GM18861 (cell line): ENCODE measurements around the gene PROM1.

Experiments
- ATAC-seq: cut with Tn5 transposase; IDR thresholded peaks from one replicate; pipeline ENCODE4 v1.9.1; 2021; ENCODE audit not compliant: unreplicated experiment

PROM1 gene

GRCh38 chr4:16083241-16084191, at the start of gene PROM1:
Gene PROM1 (minus strand): TSS chr4:16084023. CDS start chr4:16075906, 8,117 bp downstream.
- ATAC-seq: no peak

- ATAC-seq: no peak
Measured at GRCh38 chr4:16133406-16133805, 49.6 kb upstream of the PROM1 start.

GRCh38 chr4:16131293-16131692, 47.5 kb upstream of the PROM1 start:
- no peak for ATAC-seq

GRCh38 chr4:16129336-16129735, 45.5 kb upstream of the PROM1 start:
- no peak for ATAC-seq

GRCh38 chr4:16126714-16127113, 42.9 kb upstream of the PROM1 start:
- no peak for ATAC-seq

GRCh38 chr4:16125571-16126445, 42.0 kb upstream of the PROM1 start:
- ATAC-seq: no peak

- ATAC-seq: no peak
Measured at GRCh38 chr4:16124232-16124631, 40.4 kb upstream of the PROM1 start.

- no peak for ATAC-seq
Measured at GRCh38 chr4:16123356-16124084, 39.7 kb upstream of the PROM1 start.

- ATAC-seq: peak; percentile 32
Measured at GRCh38 chr4:16122784-16123183, 39.0 kb upstream of the PROM1 start.

- ATAC-seq: no peak
Measured at GRCh38 chr4:16122308-16122711, 38.5 kb upstream of the PROM1 start.

GRCh38 chr4:16120720-16121119, 36.9 kb upstream of the PROM1 start:
- no peak for ATAC-seq

- ATAC-seq: no peak
Measured at GRCh38 chr4:16119981-16120380, 36.2 kb upstream of the PROM1 start.

GRCh38 chr4:16118090-16118489, 34.3 kb upstream of the PROM1 start:
- ATAC-seq: no peak

- no peak for ATAC-seq
Measured at GRCh38 chr4:16117164-16117563, 33.3 kb upstream of the PROM1 start.

- ATAC-seq: no peak
Measured at GRCh38 chr4:16116493-16116990, 32.7 kb upstream of the PROM1 start.

- ATAC-seq: no peak
Measured at GRCh38 chr4:16116019-16116418, 32.2 kb upstream of the PROM1 start.

GRCh38 chr4:16114546-16114945, 30.7 kb upstream of the PROM1 start:
- no peak for ATAC-seq

GRCh38 chr4:16113741-16114140, 29.9 kb upstream of the PROM1 start:
- ATAC-seq: no peak

- ATAC-seq: no peak
Measured at GRCh38 chr4:16111533-16111932, 27.7 kb upstream of the PROM1 start.

GRCh38 chr4:16110661-16111290, 27.0 kb upstream of the PROM1 start:
- ATAC-seq: no peak
